ENCODE measurements around the gene TBX15.

Gene TBX15

GRCh38 chr1:118988186-118989005 is at the start of gene TBX15:
Gene TBX15 (minus strand): TSS chr1:118988343. CDS start chr1:118987795, 548 bp downstream.
- no peak for DNase-seq

GRCh38 chr1:119034359-119034758 is 46.2 kb upstream of the TBX15 start:
- no peak for DNase-seq

DNA sequence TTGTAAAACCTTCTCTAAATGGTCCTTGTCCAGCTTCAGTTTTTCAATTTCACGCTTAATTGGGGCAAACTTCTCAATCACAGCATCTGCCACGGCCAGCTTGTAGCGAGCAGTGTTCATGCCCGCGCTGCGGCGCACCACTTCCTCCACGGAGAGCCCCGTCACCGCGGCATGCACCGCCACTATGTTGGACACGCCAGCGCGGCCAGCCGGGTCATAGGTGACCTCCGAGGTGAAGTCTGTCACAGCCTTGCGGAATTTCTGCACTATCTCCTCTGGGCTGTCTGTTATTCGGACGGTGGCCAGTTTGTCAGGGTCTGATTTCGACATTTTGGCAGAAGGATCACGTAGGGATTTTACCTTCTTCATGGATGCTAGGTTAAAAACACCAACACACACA is 44.8 kb upstream of the TBX15 start:
- DNase-seq = no peak

- no peak for DNase-seq
These were observed 39.6 kb upstream of the TBX15 start for GRCh38 chr1:119027759-119028158.

GRCh38 chr1:119026956-119027355 is 38.8 kb upstream of the TBX15 start:
- DNase-seq = no peak

DNA sequence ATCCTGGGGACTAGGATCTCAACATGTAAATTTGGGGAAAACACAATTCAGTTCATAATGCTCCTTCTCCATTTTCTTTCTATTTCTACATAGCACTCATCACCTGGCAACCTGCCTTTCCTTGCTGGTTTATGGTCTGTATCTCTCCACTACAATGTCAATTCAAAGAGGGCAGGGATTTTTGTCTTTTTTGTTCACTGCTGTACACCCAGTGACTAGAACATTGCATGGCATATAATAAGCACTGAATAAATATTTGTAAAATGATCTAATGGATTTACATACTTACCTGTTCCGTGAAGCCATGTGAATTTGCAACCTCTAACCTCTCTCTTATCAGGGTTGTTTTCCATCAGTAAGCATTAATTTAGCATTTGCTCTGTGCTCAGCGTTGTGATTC is 27.4 kb upstream of the TBX15 start:
- no peak for DNase-seq

GRCh38 chr1:119012383-119012782 is 24.2 kb upstream of the TBX15 start:
- no peak for DNase-seq

DNA sequence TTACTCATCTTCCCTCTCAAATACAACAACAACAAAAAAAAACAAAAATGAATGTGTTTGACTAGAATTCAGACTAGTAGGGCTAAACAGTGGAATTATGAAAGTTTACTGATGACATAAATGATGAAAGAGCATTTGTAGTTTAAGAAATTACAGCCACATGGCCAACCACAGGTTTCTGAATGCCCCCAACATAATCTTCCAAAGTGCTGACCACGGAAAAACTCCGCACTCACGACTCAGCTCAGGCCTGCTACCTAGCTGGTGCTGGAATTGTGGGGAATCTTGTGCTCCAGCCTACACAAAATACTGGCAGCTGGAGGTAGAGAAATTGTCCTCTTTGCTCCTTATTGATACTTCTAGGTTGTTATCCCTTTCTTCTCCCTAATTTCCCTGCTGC is 23.6 kb upstream of the TBX15 start:
- DNase-seq = no peak

GRCh38 chr1:119011116-119011515 is 23.0 kb upstream of the TBX15 start:
- no peak for DNase-seq

DNA sequence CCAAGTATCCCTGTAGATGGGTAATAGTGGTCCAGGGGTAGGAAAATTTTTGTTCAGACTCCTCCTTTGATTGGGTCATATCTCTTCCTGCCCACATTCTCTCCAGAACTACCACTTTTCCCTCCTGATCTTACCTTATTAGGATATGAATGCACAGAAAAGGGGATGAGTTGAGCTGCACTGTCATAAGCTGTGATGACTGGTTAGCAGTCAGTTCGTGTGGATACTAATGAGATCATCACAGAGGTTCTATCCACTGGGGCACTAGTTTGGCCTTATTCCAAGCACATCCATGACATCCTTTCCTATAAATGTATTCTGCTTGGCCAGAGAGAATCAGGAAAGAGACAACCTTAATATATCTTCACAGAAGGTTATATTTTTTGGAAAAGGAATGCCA is 22.1 kb upstream of the TBX15 start:
- DNase-seq = no peak

GRCh38 chr1:119009312-119009655 is 21.1 kb upstream of the TBX15 start:
- no peak for DNase-seq

DNA sequence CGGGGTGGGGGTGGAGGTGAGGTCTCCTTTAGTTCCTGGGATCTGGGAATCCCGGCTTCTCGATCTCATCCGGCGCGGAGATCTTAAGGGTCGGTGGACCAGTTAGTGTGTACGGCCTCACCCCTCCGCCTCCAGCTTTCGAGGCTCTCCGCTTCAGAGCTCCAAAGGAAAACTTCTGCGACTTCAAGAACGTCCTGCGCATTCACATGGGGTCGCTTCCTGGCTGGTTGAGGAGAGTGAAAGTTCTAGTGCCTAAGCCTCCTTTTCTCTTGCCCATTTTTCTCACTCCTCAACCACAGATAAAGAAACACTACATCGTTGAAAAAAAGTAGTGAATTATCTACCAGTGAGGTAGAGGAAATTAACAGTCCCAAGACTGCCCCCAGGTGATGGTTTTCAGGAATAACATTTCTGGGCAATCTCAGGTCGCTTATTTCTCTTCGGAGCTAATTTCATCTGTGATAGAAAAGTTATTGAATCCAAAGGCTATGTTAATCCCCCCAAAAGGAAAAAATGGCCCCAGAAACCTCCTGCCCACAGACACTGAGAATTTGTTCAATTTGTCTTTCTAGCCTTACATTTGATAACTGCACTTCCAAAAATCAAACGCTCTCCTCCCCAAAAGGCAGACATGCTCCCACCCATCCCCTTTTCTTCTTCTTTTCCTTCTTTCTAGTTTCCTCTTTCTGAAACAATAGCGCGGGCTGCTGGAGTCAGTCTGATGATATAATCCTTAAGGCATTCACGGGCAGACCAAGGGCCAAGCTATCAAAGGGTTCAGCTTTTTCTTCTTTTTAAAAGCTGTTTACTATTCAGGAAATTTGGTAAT is 20.6 kb upstream of the TBX15 start:
- DNase-seq = no peak

GRCh38 chr1:119007670-119008482 is 19.7 kb upstream of the TBX15 start:
- no peak for DNase-seq

GRCh38 chr1:119007339-119007669 is 19.2 kb upstream of the TBX15 start:
- no peak for DNase-seq

- no peak for DNase-seq
These were observed 18.5 kb upstream of the TBX15 start for GRCh38 chr1:119006406-119007279.

DNA sequence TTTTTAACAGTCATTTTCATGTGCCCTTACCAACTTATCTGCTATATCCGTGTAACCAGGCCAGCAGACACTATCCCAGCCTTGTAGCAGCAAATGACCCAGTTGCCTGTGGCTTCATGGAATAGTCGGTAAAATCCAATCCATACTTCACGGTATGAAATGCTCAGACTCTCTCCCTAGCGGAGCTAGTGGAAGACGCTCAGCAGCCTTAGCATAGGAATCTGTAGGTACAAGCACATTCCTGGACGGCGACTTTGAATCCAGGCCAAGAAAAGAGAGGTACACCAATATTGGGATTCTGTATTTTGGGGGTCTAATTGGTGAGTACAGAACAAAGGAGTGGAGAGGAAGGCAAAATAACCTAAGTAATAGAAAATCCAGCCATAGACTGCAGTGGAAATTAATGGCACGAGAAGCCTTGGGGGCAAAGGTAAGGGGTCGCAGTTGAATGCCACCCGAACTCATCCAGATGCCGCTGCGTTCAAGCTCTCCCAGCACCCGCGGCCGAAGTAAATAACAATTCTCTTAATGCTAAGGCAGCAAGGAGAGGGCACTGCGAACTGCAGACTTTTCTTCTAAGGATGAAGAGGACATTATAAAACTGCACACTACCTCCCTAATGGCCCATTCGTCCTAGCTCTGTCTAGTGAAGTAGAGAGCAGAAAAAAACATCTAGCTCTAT is 17.7 kb upstream of the TBX15 start:
- no peak for DNase-seq

DNA sequence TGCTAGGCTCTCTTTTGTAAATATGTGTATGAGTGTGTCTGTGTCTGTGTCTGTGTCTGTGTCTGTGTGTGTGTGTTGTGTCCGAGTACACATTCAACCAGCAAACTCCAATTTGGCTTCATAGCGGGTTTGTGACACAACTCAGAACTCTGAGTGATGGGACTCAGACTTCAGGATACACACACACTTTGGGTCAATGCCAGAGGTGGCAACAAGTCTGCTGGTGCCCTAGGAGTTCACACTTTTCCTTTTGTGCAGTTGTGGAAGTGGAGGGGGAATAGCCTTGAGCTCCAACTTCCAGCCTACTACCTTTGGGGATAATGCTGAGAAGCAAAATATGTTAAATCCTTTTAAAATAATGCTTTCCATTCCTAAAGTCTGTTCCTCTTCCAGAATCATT is 16.6 kb upstream of the TBX15 start:
- DNase-seq = no peak

DNA sequence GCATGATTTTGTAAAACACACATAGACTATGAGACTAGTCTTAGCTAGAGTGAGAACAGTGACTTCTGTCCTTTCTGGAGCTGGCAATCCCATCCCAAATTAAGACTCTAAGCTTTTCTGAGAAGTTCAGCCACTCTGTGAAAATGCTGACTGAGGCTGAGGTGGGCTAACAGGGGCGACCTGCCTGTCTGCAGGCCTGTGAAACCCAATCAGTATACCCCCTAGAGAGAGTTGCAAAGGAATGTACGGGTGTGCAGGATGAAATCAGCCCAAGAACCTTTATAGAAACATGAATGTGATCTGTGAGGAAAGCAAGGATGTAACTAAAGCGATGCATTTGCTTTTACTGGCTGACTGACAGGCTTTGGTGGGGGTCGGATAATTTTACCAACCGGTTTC is 16.0 kb upstream of the TBX15 start:
- DNase-seq = no peak

DNA sequence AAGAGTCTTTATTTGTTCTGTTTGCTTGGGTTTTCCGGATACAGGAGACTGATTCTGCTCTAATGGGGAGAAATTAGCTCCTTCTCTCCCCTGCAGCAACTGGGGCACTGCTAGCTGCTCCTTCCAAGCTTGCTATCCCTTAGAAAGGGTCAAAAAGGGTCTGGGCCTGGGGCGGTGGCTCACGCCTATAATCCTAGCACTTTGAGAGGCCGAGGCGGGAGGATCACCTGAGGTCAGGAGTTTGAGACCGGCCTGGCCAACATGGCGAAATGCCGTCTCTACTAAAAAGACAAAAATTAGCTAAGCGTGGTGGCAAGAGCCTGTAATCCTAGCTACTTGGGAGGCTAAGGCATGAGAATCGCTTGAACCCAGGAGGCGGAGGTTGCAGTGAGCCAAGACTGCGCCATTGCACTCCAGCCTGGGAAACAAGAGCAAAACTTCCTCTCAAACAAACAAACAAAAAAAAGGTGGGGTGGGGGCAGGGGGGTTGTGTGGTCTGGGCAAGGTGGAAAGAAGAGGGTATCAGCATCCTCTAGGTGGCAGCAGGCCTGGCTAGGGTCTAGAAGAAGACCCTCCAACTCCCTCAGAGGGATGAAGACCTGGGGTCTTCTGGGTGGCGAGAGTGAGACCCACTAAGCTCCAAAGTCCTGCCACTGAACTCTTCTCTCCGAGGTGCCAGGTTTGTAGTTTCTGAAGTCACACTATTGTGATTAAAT is 15.4 kb upstream of the TBX15 start:
- no peak for DNase-seq

- no peak for DNase-seq
These were observed 14.0 kb upstream of the TBX15 start for GRCh38 chr1:119002028-119002686.

Data from NCI-H774 (cell line).